NCI-H187 treated with DMSO at 0.1 percent for 48 hours (cell line): ENCODE measurements around the gene GPR157.

ENCODE experiments used
- DNase-seq: peaks from one replicate; lab custom pipeline; 2025; lab: John Stamatoyannopoulos, UW

Gene GPR157

GRCh38 chr1:9086796-9087195, 42.1 kb downstream of the GPR157 start:
- DNase-seq: no peak

GRCh38 chr1:9086045-9086444, 42.9 kb downstream of the GPR157 start:
- DNase-seq: peak; percentile 53

- DNase-seq: no peak
These were observed 43.5 kb downstream of the GPR157 start for GRCh38 chr1:9085306-9085940.

GRCh38 chr1:9084906-9085305, 44.0 kb downstream of the GPR157 start:
- DNase-seq: no peak

- DNase-seq: no peak
These were observed 47.4 kb downstream of the GPR157 start for GRCh38 chr1:9081473-9081872.

GRCh38 chr1:9080705-9081291, 48.1 kb downstream of the GPR157 start:
- no peak for DNase-seq

GRCh38 chr1:9079988-9080704, 48.8 kb downstream of the GPR157 start:
- DNase-seq: no peak

- no peak for DNase-seq
These were observed 50.0 kb downstream of the GPR157 start for GRCh38 chr1:9078752-9079500.

GRCh38 chr1:9078015-9078751, 50.7 kb downstream of the GPR157 start:
- DNase-seq: no peak

- peak; percentile 42 for DNase-seq
These were observed 53.9 kb downstream of the GPR157 start for GRCh38 chr1:9075022-9075421.

- no peak for DNase-seq
These were observed 55.8 kb downstream of the GPR157 start for GRCh38 chr1:9073143-9073542.

- DNase-seq: no peak
These were observed 57.2 kb downstream of the GPR157 start for GRCh38 chr1:9071554-9072235.

GRCh38 chr1:9070486-9070885, 58.4 kb downstream of the GPR157 start:
- DNase-seq: no peak

- DNase-seq: no peak
These were observed 59.4 kb downstream of the GPR157 start, which contains the start of gene SLC2A5 for GRCh38 chr1:9069326-9070100. SLC2A5 (minus strand) TSS chr1:9069635; CDS start chr1:9069536, 99 bp downstream.

- peak; percentile 5 for DNase-seq
These were observed 59.9 kb downstream of the GPR157 start for GRCh38 chr1:9068981-9069325.

GRCh38 chr1:9066945-9067807, 61.7 kb downstream of the GPR157 start:
- DNase-seq: no peak

GRCh38 chr1:9065213-9065751, 63.6 kb downstream of the GPR157 start:
- no peak for DNase-seq

- no peak for DNase-seq
These were observed 66.1 kb downstream of the GPR157 start for GRCh38 chr1:9062846-9063245.

GRCh38 chr1:9062021-9062471, 66.9 kb downstream of the GPR157 start:
- no peak for DNase-seq
